ENCODE results near the gene LRIG2.
A peak's percentile ranks its signal among the peaks of the same experiment; 100 is the strongest.

The LRIG2 gene

DNA sequence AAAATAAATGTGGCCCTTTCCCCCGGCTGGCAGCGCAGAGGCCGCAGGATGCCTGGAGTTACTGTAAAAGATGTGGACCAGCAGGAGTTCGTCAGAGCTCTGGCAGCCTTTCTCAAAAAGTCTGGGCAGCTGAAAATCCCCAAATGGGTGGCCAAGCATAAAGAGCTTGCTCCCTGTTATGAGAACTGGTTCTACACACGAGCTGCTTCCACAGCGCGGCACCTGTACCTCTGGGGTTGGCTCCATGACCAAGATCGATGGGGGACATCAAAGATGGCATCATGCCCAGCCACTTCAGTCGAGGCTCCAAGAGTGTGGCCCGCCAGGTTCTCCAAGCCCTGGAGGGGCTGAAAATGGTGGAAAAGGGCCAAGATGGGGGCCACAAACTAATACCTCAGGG lies 95.9 kb downstream of the LRIG2 start:
- no peak for TF ChIP-seq EZH2phosphoT487 (IDR thresholded peaks at IDR 0.05; ENCODE audit: low read depth)
- TF ChIP-seq CTCF (IDR thresholded peaks at IDR 0.05; ENCODE audit: low read depth, low read length) = no peak
- no peak overlapping the region for H2AFZ ChIP-seq (ENCODE audit: low read depth, low read length)
- H3K36me3 ChIP-seq (replicated peaks; ENCODE audit: low read depth, low read length) = no peaks in the 10 kb centered on the region
- H3K4me1 ChIP-seq (ENCODE audit: low read length) = peaks cover 12% of the 10 kb centered on the region
- no peak overlapping the region for H3K4me2 ChIP-seq (ENCODE audit: low read length)
- no peaks in the 10 kb centered on the region for H4K20me1 ChIP-seq (ENCODE audit: insufficient read depth, low read length)
- H3K9me3 ChIP-seq (ENCODE audit: insufficient read depth, low read length) = 0 out of 2 replicates have a peak, but pooled peaks cover 4% of the 10 kb centered on the region
- no peaks in the 10 kb centered on the region for H3K27me3 ChIP-seq (ENCODE audit: low read depth, low read length)
- H3K4me3 ChIP-seq (ENCODE audit: low read length) = no peak overlapping the region
- H3K79me2 ChIP-seq (ENCODE audit: low read length) = no peaks in the 10 kb centered on the region
- no peak overlapping the region for H3K27ac ChIP-seq (ENCODE audit: low read length)
- no peak overlapping the region for H3K9ac ChIP-seq (ENCODE audit: low read length)

DNA sequence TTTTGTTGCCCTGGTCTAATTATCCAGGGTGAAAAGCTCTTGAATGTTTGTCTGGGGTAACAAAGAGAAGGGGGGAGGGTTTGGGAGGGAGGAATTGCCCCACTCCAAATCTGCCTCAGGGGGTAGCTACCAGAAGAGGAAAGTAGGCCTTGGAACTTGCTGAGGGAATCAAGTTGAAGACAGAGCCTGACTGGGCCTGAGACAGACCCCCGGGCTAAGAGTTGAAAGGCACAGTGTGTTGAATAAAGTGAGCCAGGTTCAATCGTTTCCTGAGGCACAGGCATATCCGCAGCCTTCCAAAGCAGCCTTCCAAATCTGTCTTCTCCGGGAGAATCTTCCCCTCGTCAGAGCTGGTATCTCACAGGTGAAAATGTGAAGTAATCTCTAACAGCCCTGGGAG lies 96.6 kb downstream of the LRIG2 start:
- TF ChIP-seq EZH2phosphoT487 (IDR thresholded peaks at IDR 0.05; ENCODE audit: low read depth) (no peak), CTCF (IDR thresholded peaks at IDR 0.05; ENCODE audit: low read depth, low read length) (no peak)
- H3K27me3 ChIP-seq (ENCODE audit: low read depth, low read length) = no peaks in the 10 kb centered on the region
- 0 out of 2 replicates have a peak, but pooled peaks cover 4% of the 10 kb centered on the region for H3K9me3 ChIP-seq (ENCODE audit: insufficient read depth, low read length)
- no peaks in the 10 kb centered on the region for H3K79me2 ChIP-seq (ENCODE audit: low read length)
- no peaks in the 10 kb centered on the region for H4K20me1 ChIP-seq (ENCODE audit: insufficient read depth, low read length)
- H3K9ac ChIP-seq (ENCODE audit: low read length) = no peak overlapping the region
- no peak overlapping the region for H2AFZ ChIP-seq (ENCODE audit: low read depth, low read length)
- H3K27ac ChIP-seq (ENCODE audit: low read length) = no peak overlapping the region
- peaks cover 12% of the 10 kb centered on the region for H3K4me1 ChIP-seq (ENCODE audit: low read length)
- H3K4me2 ChIP-seq (ENCODE audit: low read length) = no peak overlapping the region
- H3K4me3 ChIP-seq (ENCODE audit: low read length) = no peak overlapping the region
- no peaks in the 10 kb centered on the region for H3K36me3 ChIP-seq (replicated peaks; ENCODE audit: low read depth, low read length)

DNA sequence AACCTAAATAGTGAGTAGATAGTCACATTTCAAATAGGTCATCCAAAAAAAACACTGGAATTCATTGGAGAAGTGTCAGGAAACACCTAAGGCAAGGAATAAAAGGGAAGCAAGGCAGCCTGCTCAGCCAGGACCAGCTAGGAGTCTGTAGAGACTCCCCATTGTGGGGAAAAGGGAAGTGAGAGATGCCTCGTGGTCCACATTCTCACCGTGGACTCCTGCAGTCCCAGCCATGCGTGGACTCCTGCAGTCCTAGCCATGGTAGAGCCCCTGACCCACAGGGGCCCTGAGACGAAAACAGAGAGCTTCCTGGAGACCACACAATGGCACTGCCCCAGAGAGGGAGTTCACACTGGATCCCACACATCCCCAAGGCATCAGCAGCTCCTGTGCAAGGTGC lies 97.5 kb downstream of the LRIG2 start:
- H3K4me3 ChIP-seq (ENCODE audit: low read length) = no peak overlapping the region
- H3K9ac ChIP-seq (ENCODE audit: low read length) = no peak overlapping the region
- H3K36me3 ChIP-seq (replicated peaks; ENCODE audit: low read depth, low read length) = no peaks in the 10 kb centered on the region
- peak overlapping the region; percentile 37 for H3K4me2 ChIP-seq (ENCODE audit: low read length)
- H2AFZ ChIP-seq (ENCODE audit: low read depth, low read length) = no peak overlapping the region
- H3K27ac ChIP-seq (ENCODE audit: low read length) = no peak overlapping the region
- H3K9me3 ChIP-seq (ENCODE audit: insufficient read depth, low read length) = 0 out of 2 replicates have a peak, but pooled peaks cover 4% of the 10 kb centered on the region
- no peaks in the 10 kb centered on the region for H3K27me3 ChIP-seq (ENCODE audit: low read depth, low read length)
- TF ChIP-seq EZH2phosphoT487 (IDR thresholded peaks at IDR 0.05; ENCODE audit: low read depth) = no peak
- TF ChIP-seq CTCF (IDR thresholded peaks at IDR 0.05; ENCODE audit: low read depth, low read length) = no peak
- no peaks in the 10 kb centered on the region for H3K79me2 ChIP-seq (ENCODE audit: low read length)
- H3K4me1 ChIP-seq (ENCODE audit: low read length) = peaks cover 12% of the 10 kb centered on the region
- H4K20me1 ChIP-seq (ENCODE audit: insufficient read depth, low read length) = no peaks in the 10 kb centered on the region

- no peaks in the 10 kb centered on the region for H3K27me3 ChIP-seq (ENCODE audit: low read depth, low read length)
- peak overlapping the region; percentile 39; the same call in 1 of the 2 replicates for H2AFZ ChIP-seq (ENCODE audit: low read depth, low read length)
- peak overlapping the region; percentile 41 for H3K4me2 ChIP-seq (ENCODE audit: low read length)
- H3K27ac ChIP-seq (ENCODE audit: low read length) = peak overlapping the region; percentile 51
- no peak overlapping the region for H3K4me3 ChIP-seq (ENCODE audit: low read length)
- no peaks in the 10 kb centered on the region for H3K79me2 ChIP-seq (ENCODE audit: low read length)
- H3K9ac ChIP-seq (ENCODE audit: low read length) = peak overlapping the region; percentile 37; the same call in 1 of the 2 replicates
- H3K36me3 ChIP-seq (replicated peaks; ENCODE audit: low read depth, low read length) = no peaks in the 10 kb centered on the region
- H3K9me3 ChIP-seq (ENCODE audit: insufficient read depth, low read length) = no peaks in the 10 kb centered on the region; the same call in 1 of the 2 replicates
- peaks cover 36% of the 10 kb centered on the region for H3K4me1 ChIP-seq (ENCODE audit: low read length)
- no peaks in the 10 kb centered on the region for H4K20me1 ChIP-seq (ENCODE audit: insufficient read depth, low read length)
- no peak for TF ChIP-seq EZH2phosphoT487 (IDR thresholded peaks at IDR 0.05; ENCODE audit: low read depth)
- TF ChIP-seq CTCF (IDR thresholded peaks at IDR 0.05; ENCODE audit: low read depth, low read length) = no peak
Measured at GRCh38 chr1:113178106-113178505, 105.1 kb downstream of the LRIG2 start.
